ENCODE data around the gene KNL1.

KNL1 gene

GRCh38 chr15:40688932-40689799, 95.1 kb downstream of the KNL1 start:
- H3F3A ChIP-seq (ENCODE audit: insufficient read depth, low read length), result peaks cover 9% of the 10 kb centered on the region
- no peaks in the 10 kb centered on the region for H4K20me1 ChIP-seq (ENCODE audit: insufficient read depth, low read length)
- no peaks in the 10 kb centered on the region for H3K9me3 ChIP-seq (replicated peaks; ENCODE audit: insufficient read depth, low read length)
- no peak overlapping the region for H3K4me3 ChIP-seq (ENCODE audit: low read length)
- no peaks in the 10 kb centered on the region for H3K9me2 ChIP-seq (replicated peaks; ENCODE audit: insufficient read depth, low read length)
- H3K27ac ChIP-seq (ENCODE audit: low read length), result no peak overlapping the region
- no peak overlapping the region for H3K4me2 ChIP-seq (ENCODE audit: low read depth, low read length)
- TF ChIP-seq EZH2 (optimal IDR thresholded peaks at IDR 0.05; ENCODE audit: low read depth, low read length) (no peak), EZH2phosphoT487 (IDR thresholded peaks at IDR 0.05; ENCODE audit: low read length) (no peak)
- H3K27me3 ChIP-seq (replicated peaks; ENCODE audit: insufficient read depth, low read length), result no peaks in the 10 kb centered on the region
- no peak for DNase-seq
- no peaks in the 10 kb centered on the region for H3K4me1 ChIP-seq (ENCODE audit: low read length)
- peaks cover 3% of the 10 kb centered on the region; the same call in 1 of the 2 replicates for H3K79me2 ChIP-seq (ENCODE audit: low read length)
- H3K36me3 ChIP-seq (replicated peaks; ENCODE audit: insufficient read depth, low read length), result no peaks in the 10 kb centered on the region
- H3K9ac ChIP-seq (ENCODE audit: low read length), result no peak overlapping the region
- H2AFZ ChIP-seq (ENCODE audit: low read length), result no peak overlapping the region

- Histone ChIP-seq H4K20me1 (ENCODE audit: insufficient read depth, low read length) (no peaks in the 10 kb centered on the region), H3K36me3 (replicated peaks; ENCODE audit: insufficient read depth, low read length) (no peaks in the 10 kb centered on the region), H3K9me3 (replicated peaks; ENCODE audit: insufficient read depth, low read length) (no peaks in the 10 kb centered on the region)
Measured at GRCh38 chr15:40691737-40692136, 97.7 kb downstream of the KNL1 start.

GRCh38 chr15:40693904-40694687, 100.0 kb downstream of the KNL1 start:
- Histone ChIP-seq H3K4me2 (ENCODE audit: low read depth, low read length) (peak overlapping the region; percentile 94), H3K9ac (ENCODE audit: low read length) (peak overlapping the region; percentile 98), H3K79me2 (ENCODE audit: low read length) (peaks cover 35% of the 10 kb centered on the region), H3K4me1 (ENCODE audit: low read length) (peaks cover 7% of the 10 kb centered on the region; the same call in 1 of the 2 replicates), H3K9me2 (replicated peaks; ENCODE audit: insufficient read depth, low read length) (no peaks in the 10 kb centered on the region), H3K27me3 (replicated peaks; ENCODE audit: insufficient read depth, low read length) (no peaks in the 10 kb centered on the region), H4K20me1 (ENCODE audit: insufficient read depth, low read length) (no peaks in the 10 kb centered on the region), H3K27ac (ENCODE audit: low read length) (peak overlapping the region; percentile 98), H3K4me3 (ENCODE audit: low read length) (peak overlapping the region; percentile 100), H2AFZ (ENCODE audit: low read length) (peak overlapping the region; percentile 98), H3F3A (ENCODE audit: insufficient read depth, low read length) (peaks cover 28% of the 10 kb centered on the region), H3K36me3 (replicated peaks; ENCODE audit: insufficient read depth, low read length) (no peaks in the 10 kb centered on the region), H3K9me3 (replicated peaks; ENCODE audit: insufficient read depth, low read length) (no peaks in the 10 kb centered on the region)
- TF ChIP-seq EZH2 (optimal IDR thresholded peaks at IDR 0.05; ENCODE audit: low read depth, low read length), result no peak
- TF ChIP-seq EZH2phosphoT487 (IDR thresholded peaks at IDR 0.05; ENCODE audit: low read length), result no peak
- no peak for TF ChIP-seq CTCF (IDR thresholded peaks at IDR 0.05; ENCODE audit: low read length)
- peak; percentile 29 for DNase-seq

More at GRCh38 chr15:40691737-40692136, 97.7 kb downstream of the KNL1 start:
- Histone ChIP-seq H3K4me3 (ENCODE audit: low read length) (no peak overlapping the region), H3K4me1 (ENCODE audit: low read length) (peaks cover 7% of the 10 kb centered on the region; the same call in 1 of the 2 replicates), H3K9me2 (replicated peaks; ENCODE audit: insufficient read depth, low read length) (no peaks in the 10 kb centered on the region), H2AFZ (ENCODE audit: low read length) (no peak overlapping the region), H3K27ac (ENCODE audit: low read length) (no peak overlapping the region), H3K4me2 (ENCODE audit: low read depth, low read length) (no peak overlapping the region), H3F3A (ENCODE audit: insufficient read depth, low read length) (peaks cover 28% of the 10 kb centered on the region), H3K79me2 (ENCODE audit: low read length) (peaks cover 19% of the 10 kb centered on the region), H3K27me3 (replicated peaks; ENCODE audit: insufficient read depth, low read length) (no peaks in the 10 kb centered on the region), H3K9ac (ENCODE audit: low read length) (no peak overlapping the region)
- TF ChIP-seq EZH2 (optimal IDR thresholded peaks at IDR 0.05; ENCODE audit: low read depth, low read length), result no peak
- no peak for TF ChIP-seq EZH2phosphoT487 (IDR thresholded peaks at IDR 0.05; ENCODE audit: low read length)
- no peak for TF ChIP-seq CTCF (IDR thresholded peaks at IDR 0.05; ENCODE audit: low read length)
- no peak for DNase-seq

Data from MM.1S (cell line).